Liver (tissue), 9 donors: ENCODE data around the gene PCDHGC4. TPM values are rescaled to one million over a fixed set of nuclear protein-coding genes. Genes with fewer than 3 reads are reported as not detected.
A peak's percentile ranks its signal among the peaks of the same experiment; 100 is the strongest.

Source experiments
- DNase-seq: peaks from one replicate; pipeline ENCODE4 v3.0.0-alpha.2; 2017; ENCODE audit warnings: low spot score
- H3K27ac ChIP-seq, 2 donors: one replicate each; pipeline ENCODE4 v1.7.0; 2013; ENCODE audit warnings: inconsistent platforms in 2 of 2, low read length in 2 of 2, control low read depth in 1 of 2, low read depth in 1 of 2, mild to moderate bottlenecking in 1 of 2
- H3K27me3 ChIP-seq, 4 donors: one replicate each; pipeline versions ENCODE4 v1.6.1 to v1.7.0; 2013; ENCODE audit warnings: low read length in 3 of 4, inconsistent platforms in 1 of 4, mild to moderate bottlenecking in 1 of 4, moderate library complexity in 1 of 4; ENCODE audit not compliant: control insufficient read depth in 4 of 4, insufficient read depth in 4 of 4
- H3K36me3 ChIP-seq, 4 donors: one replicate each; pipeline versions ENCODE4 v1.6.1 to v1.7.0; 2013; ENCODE audit warnings: low read length in 3 of 4, mild to moderate bottlenecking in 3 of 4, low read depth in 1 of 4, moderate library complexity in 1 of 4; ENCODE audit not compliant: control insufficient read depth in 4 of 4, insufficient read depth in 3 of 4
- H3K4me1 ChIP-seq, 4 donors: one replicate each; pipeline versions ENCODE4 v1.6.1 to v1.7.0; 2013; ENCODE audit warnings: low read length in 3 of 4, mild to moderate bottlenecking in 3 of 4, moderate library complexity in 1 of 4; ENCODE audit not compliant: control insufficient read depth in 4 of 4, insufficient read depth in 4 of 4
- H3K4me3 ChIP-seq, 3 donors: one replicate each; pipeline versions ENCODE4 v1.6.1 to v1.7.0; 2013; ENCODE audit warnings: low read length in 3 of 3, control low read depth in 1 of 3, low read depth in 1 of 3, mild to moderate bottlenecking in 1 of 3
- H3K9ac ChIP-seq, 2 donors: one replicate each; pipeline ENCODE4 v1.7.0; 2013; ENCODE audit warnings: low read length in 2 of 2, mild to moderate bottlenecking in 2 of 2, moderate library complexity in 2 of 2, control low read depth in 1 of 2, low read depth in 1 of 2
- H3K9me3 ChIP-seq, 4 donors: one replicate each; pipeline versions ENCODE4 v1.6.1 to v1.7.0; 2013; ENCODE audit warnings: low read length in 3 of 4; ENCODE audit not compliant: control insufficient read depth in 4 of 4
- ATF3 ChIP-seq: IDR thresholded peaks from 2 replicates; pipeline ENCODE4 v1.6.1; 2016; ENCODE audit warnings: antibody characterized with exemption
- CTCF ChIP-seq: fragments of 150-350 bp; IDR thresholded peaks from 2 replicates; pipeline ENCODE4 v1.5.1; 2017; ENCODE audit warnings: improper control_type of control experiment, low read depth, low read length; ENCODE audit not compliant: missing input control
- EGR1 ChIP-seq, 2 donors: IDR thresholded peaks; 2 replicates each; pipeline ENCODE4 v1.6.1; 2016 to 2018; ENCODE audit warnings: antibody characterized with exemption in 2 of 2, low read depth in 2 of 2
- FOXA1 ChIP-seq: IDR thresholded peaks from 2 replicates; pipeline ENCODE4 v1.6.1; 2016; ENCODE audit warnings: antibody characterized with exemption
- FOXA2 ChIP-seq: IDR thresholded peaks from 2 replicates; pipeline ENCODE4 v1.6.1; 2016; ENCODE audit warnings: antibody characterized with exemption
- GABPA ChIP-seq, 2 donors: IDR thresholded peaks in 1 of 2; conservative IDR thresholded peaks in 1 of 2; 2 replicates each; pipeline ENCODE4 v1.6.1; 2016; ENCODE audit warnings: antibody characterized with exemption in 2 of 2, mild to moderate bottlenecking in 1 of 2, moderate library complexity in 1 of 2
- HNF4A ChIP-seq, 2 donors: conservative IDR thresholded peaks; 2 replicates each; pipeline ENCODE4 v1.6.1; 2016; ENCODE audit warnings: antibody characterized with exemption in 2 of 2, mild to moderate bottlenecking in 2 of 2
- HNF4G ChIP-seq: IDR thresholded peaks from 2 replicates; pipeline ENCODE4 v1.6.1; 2016; ENCODE audit warnings: antibody characterized with exemption
- JUND ChIP-seq, 2 donors: IDR thresholded peaks; 2 replicates each; pipeline ENCODE4 v1.6.1; 2016; ENCODE audit warnings: antibody characterized with exemption in 2 of 2
- MAX ChIP-seq: IDR thresholded peaks from 2 replicates; pipeline ENCODE4 v1.6.1; 2016; ENCODE audit warnings: antibody characterized with exemption
- NR2F2 ChIP-seq: IDR thresholded peaks from 2 replicates; pipeline ENCODE4 v1.6.1; 2016; ENCODE audit warnings: antibody characterized with exemption
- RAD21 ChIP-seq, 2 donors: IDR thresholded peaks; 2 replicates each; pipeline ENCODE4 v1.6.1; 2016; ENCODE audit warnings: antibody characterized with exemption in 2 of 2, mild to moderate bottlenecking in 2 of 2
- REST ChIP-seq: IDR thresholded peaks from 2 replicates; pipeline ENCODE4 v1.6.1; 2016; ENCODE audit warnings: antibody characterized with exemption, mild to moderate bottlenecking
- RXRA ChIP-seq, 2 donors: IDR thresholded peaks; 2 replicates each; pipeline ENCODE4 v1.6.1; 2017 to 2018; ENCODE audit warnings: antibody characterized with exemption in 2 of 2, mild to moderate bottlenecking in 1 of 2
- SP1 ChIP-seq: IDR thresholded peaks from 2 replicates; pipeline ENCODE4 v1.6.1; 2018; ENCODE audit warnings: antibody characterized with exemption, mild to moderate bottlenecking
- TAF1 ChIP-seq: conservative IDR thresholded peaks from 2 replicates; pipeline ENCODE4 v1.6.1; 2016; ENCODE audit warnings: antibody characterized with exemption, mild to moderate bottlenecking
- YY1 ChIP-seq: IDR thresholded peaks from 2 replicates; pipeline ENCODE4 v1.6.1; 2016; ENCODE audit warnings: antibody characterized with exemption, mild to moderate bottlenecking
- ZBTB33 ChIP-seq: IDR thresholded peaks from 2 replicates; pipeline ENCODE4 v1.6.1; 2016; ENCODE audit warnings: antibody characterized with exemption
- WGBS: extraction: QIAGEN DNeasy Blood & Tissue Kit; methylation state at CpG from one replicate; pipeline ENCODE4 v1.1.7; 2013; 5-methylcytosine and 5-hydroxymethylcytosine counted together
- polyA plus RNA-seq, 2 donors: library from polyadenylated mRNA; stranded (reverse) in 1 of 2; unstranded in 1 of 2; fragments of 200-250 nt in 1 of 2; fragments of >200 nt in 1 of 2; fragmentation: Nextera tagmentation in 1 of 2; extraction: Ambion mirVana in 1 of 2; gene quantifications; one replicate each; pipeline versions ENCODE4 v1.2.1 to v1.2.3, GENCODE V29; 2013 to 2015
- total RNA-seq, 2 donors: library from RNA; depleted of rRNA; stranded (reverse); fragments of >200 nt; gene quantifications; one replicate each; pipeline ENCODE4 v1.2.3, GENCODE V29; 2014
- donor health status: healthy.
- donor health status: healthy.
- donor health status: healthy.
- donor health status: healthy.
- donor health status: healthy.

PCDHGC4 gene
- total and polyA plus RNA-seq, 4 donors = 0.33 to 1.4 TPM; not detected in 2

- TF ChIP-seq ZBTB33 (peak; percentile 49), FOXA2 (peak; percentile 78)
Measured at GRCh38 chr5:141524604-141525597, 40.1 kb downstream of the PCDHGC4 start (continued).

GRCh38 chr5:141525653-141526052 lies 40.8 kb downstream of the PCDHGC4 start:
- Histone ChIP-seq H3K4me3 (no peak overlapping the region), H3K9me3 (no peaks in the 10 kb centered on the region), H3K27ac (peak overlapping the region; percentile 80 to 90), H3K36me3 (peaks cover 1 to 38% (median 35%) of the 10 kb centered on the region in 4 donors), H3K4me1 (peaks cover 7 to 50% (median 40%) of the 10 kb centered on the region in 4 donors), H3K9ac (peak overlapping the region in 1 of 2 donors; percentile 26), H3K27me3 (no peaks in the 10 kb centered on the region)
- no peak for DNase-seq
- no peak for TF ChIP-seq NR2F2
- TF ChIP-seq EGR1 (IDR thresholded peaks at IDR 0.05; ENCODE audit: low read depth in 2 of 2) = no peak
- no peak for TF ChIP-seq ATF3
- TF ChIP-seq HNF4A (conservative IDR thresholded peaks at IDR 0.05) = peak; percentile 92 to 95
- no peak for TF ChIP-seq ZBTB33
- peak; percentile 49 for TF ChIP-seq TAF1
- peak; percentile 16 to 62 for TF ChIP-seq JUND (IDR thresholded peaks at IDR 0.05)
- peak; percentile 84 for TF ChIP-seq HNF4G
- no peak for TF ChIP-seq CTCF
- peak; percentile 89 for TF ChIP-seq SP1
- TF ChIP-seq FOXA2 = no peak
- TF ChIP-seq RXRA (IDR thresholded peaks at IDR 0.05) = peak; percentile 69 to 76
- 41% methylated on average over 7 of the region's 7 CpGs for WGBS

- Histone ChIP-seq H3K4me1 (peaks cover 7 to 50% (median 40%) of the 10 kb centered on the region in 4 donors), H3K4me3 (no peak overlapping the region), H3K36me3 (peaks cover 7 to 38% (median 33%) of the 10 kb centered on the region in 4 donors), H3K27ac (peak overlapping the region in 1 of 2 donors; percentile 4), H3K9ac (no peak overlapping the region), H3K9me3 (no peaks in the 10 kb centered on the region), H3K27me3 (no peaks in the 10 kb centered on the region)
- no peak for DNase-seq
- TF ChIP-seq EGR1 (IDR thresholded peaks at IDR 0.05; ENCODE audit: low read depth in 2 of 2) = no peak
- no peak for TF ChIP-seq FOXA1
- no peak for TF ChIP-seq GABPA (IDR thresholded peaks at IDR 0.05 in 1 of 2, conservative IDR thresholded peaks at IDR 0.05 in 1 of 2)
- no peak for TF ChIP-seq REST
- TF ChIP-seq NR2F2 = no peak
- TF ChIP-seq YY1 = no peak
- TF ChIP-seq MAX = no peak
- TF ChIP-seq FOXA2 = no peak
- no peak for TF ChIP-seq RXRA (IDR thresholded peaks at IDR 0.05)
- no peak for TF ChIP-seq RAD21 (IDR thresholded peaks at IDR 0.05)
- TF ChIP-seq TAF1 = no peak
- no peak for TF ChIP-seq HNF4A (conservative IDR thresholded peaks at IDR 0.05)
- TF ChIP-seq ATF3 = no peak
- no peak for TF ChIP-seq HNF4G
- whole genome bisulfite sequencing = 67% methylated on average over 1 of the region's 1 CpG
Measured at GRCh38 chr5:141527426-141527825, 42.6 kb downstream of the PCDHGC4 start.
